HG02981 (cell line): Measurements from ENCODE around the gene EIF3J.

ENCODE experiments used
- ATAC-seq: cut with Tn5 transposase; IDR thresholded peaks from one replicate; pipeline ENCODE4 v1.9.1; 2021; ENCODE audit warnings: mild to moderate bottlenecking, moderate library complexity; ENCODE audit not compliant: unreplicated experiment

Gene EIF3J

GRCh38 chr15:44593042-44593736 is 56.2 kb downstream of the EIF3J start:
- no peak for ATAC-seq

GRCh38 chr15:44595246-44595645 is 58.3 kb downstream of the EIF3J start:
- no peak for ATAC-seq

- no peak for ATAC-seq
These were observed 58.9 kb downstream of the EIF3J start for GRCh38 chr15:44595656-44596510.

GRCh38 chr15:44596511-44597010 is 59.6 kb downstream of the EIF3J start:
- ATAC-seq, result no peak

GRCh38 chr15:44598066-44598465 is 61.1 kb downstream of the EIF3J start:
- ATAC-seq, result no peak

GRCh38 chr15:44598892-44599291 is 61.9 kb downstream of the EIF3J start:
- ATAC-seq, result no peak

- no peak for ATAC-seq
These were observed 66.2 kb downstream of the EIF3J start for GRCh38 chr15:44603126-44603525.

GRCh38 chr15:44606740-44607139 is 69.8 kb downstream of the EIF3J start:
- ATAC-seq, result no peak
